ENCODE measurements around the gene POGLUT3. TPM values are rescaled to one million over a fixed set of nuclear protein-coding genes. Genes with fewer than 3 reads are reported as not detected.

POGLUT3 gene
- total RNA-seq, 1 donor = 60.0 TPM

DNA sequence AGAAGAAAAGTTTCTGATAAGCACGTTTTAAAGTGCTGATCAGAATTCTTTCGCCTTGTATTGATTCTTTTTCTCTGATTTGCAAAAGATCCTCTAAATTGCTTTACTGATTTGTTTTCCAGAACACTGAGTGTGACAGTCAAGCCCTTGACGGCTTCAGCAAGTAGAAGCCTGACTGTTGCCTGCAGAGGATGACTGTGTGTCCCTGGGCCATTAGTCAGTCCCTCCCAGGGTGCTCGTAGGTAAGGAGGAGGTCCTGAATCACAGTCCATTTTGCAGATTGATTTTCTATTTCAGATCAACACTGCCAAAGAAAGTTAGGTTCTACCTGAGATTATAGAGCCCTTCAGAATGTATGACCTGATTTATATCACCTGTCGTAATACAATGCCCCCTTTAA is 38.6 kb upstream of the POGLUT3 start:
- H3K4me3 ChIP-seq (ENCODE audit: low read depth, low read length) = no peak overlapping the region
- no peak for DNase-seq (ENCODE audit: low read depth)
- TF ChIP-seq, protein P1, sequence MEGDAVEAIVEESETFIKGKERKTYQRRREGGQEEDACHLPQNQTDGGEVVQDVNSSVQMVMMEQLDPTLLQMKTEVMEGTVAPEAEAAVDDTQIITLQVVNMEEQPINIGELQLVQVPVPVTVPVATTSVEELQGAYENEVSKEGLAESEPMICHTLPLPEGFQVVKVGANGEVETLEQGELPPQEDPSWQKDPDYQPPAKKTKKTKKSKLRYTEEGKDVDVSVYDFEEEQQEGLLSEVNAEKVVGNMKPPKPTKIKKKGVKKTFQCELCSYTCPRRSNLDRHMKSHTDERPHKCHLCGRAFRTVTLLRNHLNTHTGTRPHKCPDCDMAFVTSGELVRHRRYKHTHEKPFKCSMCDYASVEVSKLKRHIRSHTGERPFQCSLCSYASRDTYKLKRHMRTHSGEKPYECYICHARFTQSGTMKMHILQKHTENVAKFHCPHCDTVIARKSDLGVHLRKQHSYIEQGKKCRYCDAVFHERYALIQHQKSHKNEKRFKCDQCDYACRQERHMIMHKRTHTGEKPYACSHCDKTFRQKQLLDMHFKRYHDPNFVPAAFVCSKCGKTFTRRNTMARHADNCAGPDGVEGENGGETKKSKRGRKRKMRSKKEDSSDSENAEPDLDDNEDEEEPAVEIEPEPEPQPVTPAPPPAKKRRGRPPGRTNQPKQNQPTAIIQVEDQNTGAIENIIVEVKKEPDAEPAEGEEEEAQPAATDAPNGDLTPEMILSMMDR (IDR thresholded peaks at IDR 0.05; ENCODE audit: insufficient read depth, low read depth, low read length) = no peak

GRCh38 chr11:108535384-108535955 is 37.3 kb upstream of the POGLUT3 start:
- TF ChIP-seq, protein P1 (IDR thresholded peaks at IDR 0.05; ENCODE audit: insufficient read depth, low read depth, low read length) = no peak
- H3K4me3 ChIP-seq (ENCODE audit: low read depth, low read length) = no peak overlapping the region
- no peak for DNase-seq (ENCODE audit: low read depth)

GRCh38 chr11:108534274-108534882 is 36.2 kb upstream of the POGLUT3 start:
- no peak for DNase-seq (ENCODE audit: low read depth)
- TF ChIP-seq, protein P1 (IDR thresholded peaks at IDR 0.05; ENCODE audit: insufficient read depth, low read depth, low read length) = no peak
- H3K4me3 ChIP-seq (ENCODE audit: low read depth, low read length) = no peak overlapping the region

GRCh38 chr11:108530426-108530825 is 32.2 kb upstream of the POGLUT3 start:
- H3K4me3 ChIP-seq (ENCODE audit: low read depth, low read length) = no peak overlapping the region
- no peak for DNase-seq (ENCODE audit: low read depth)
- TF ChIP-seq, protein P1 (IDR thresholded peaks at IDR 0.05; ENCODE audit: insufficient read depth, low read depth, low read length) = no peak

GRCh38 chr11:108527382-108527781 is 29.2 kb upstream of the POGLUT3 start:
- DNase-seq (ENCODE audit: low read depth) = no peak
- TF ChIP-seq, protein P1 (IDR thresholded peaks at IDR 0.05; ENCODE audit: insufficient read depth, low read depth, low read length) = no peak
- H3K4me3 ChIP-seq (ENCODE audit: low read depth, low read length) = no peak overlapping the region

GRCh38 chr11:108525161-108525560 is 27.0 kb upstream of the POGLUT3 start:
- DNase-seq (ENCODE audit: low read depth) = no peak
- no peak overlapping the region for H3K4me3 ChIP-seq (ENCODE audit: low read depth, low read length)
- TF ChIP-seq, protein P1 (IDR thresholded peaks at IDR 0.05; ENCODE audit: insufficient read depth, low read depth, low read length) = no peak

- TF ChIP-seq, protein P1 (IDR thresholded peaks at IDR 0.05; ENCODE audit: insufficient read depth, low read depth, low read length) = no peak
- no peak for DNase-seq (ENCODE audit: low read depth)
- no peak overlapping the region for H3K4me3 ChIP-seq (ENCODE audit: low read depth, low read length)
Measured at GRCh38 chr11:108524422-108524821, 26.2 kb upstream of the POGLUT3 start.
